Kidney capillary endothelial cell (primary cell): ENCODE results near the gene LRRC74A.

Experiments used
- DNase-seq: peaks from one replicate; pipeline ENCODE4 v3.0.0-alpha.2; 2018; ENCODE audit warnings: low spot score

LRRC74A gene

DNA sequence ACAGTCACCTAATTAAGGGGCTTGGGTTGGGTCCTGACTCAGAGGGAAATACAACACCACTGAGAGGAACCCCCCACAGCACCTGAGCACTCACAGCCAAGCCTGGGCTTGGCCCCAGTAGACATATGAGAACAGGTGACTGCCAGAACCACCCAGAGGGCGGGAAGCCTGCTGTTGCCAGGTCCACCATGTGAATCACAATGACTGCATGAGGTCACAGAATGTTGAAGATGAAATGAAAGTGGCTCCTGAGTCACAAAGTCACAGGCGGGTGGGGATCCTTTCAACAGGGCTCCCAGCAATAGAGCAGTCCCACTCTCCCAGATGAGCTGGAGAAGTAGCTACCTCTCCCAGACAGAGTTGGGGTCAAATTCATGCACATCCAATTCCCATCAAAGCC lies at the start of gene LRRC74A:
Gene LRRC74A (plus strand): TSS at position 287 of the 400 bp plus-strand sequence. CDS start 290 bp downstream, outside the sequence.
- DNase-seq, result no peak

DNA sequence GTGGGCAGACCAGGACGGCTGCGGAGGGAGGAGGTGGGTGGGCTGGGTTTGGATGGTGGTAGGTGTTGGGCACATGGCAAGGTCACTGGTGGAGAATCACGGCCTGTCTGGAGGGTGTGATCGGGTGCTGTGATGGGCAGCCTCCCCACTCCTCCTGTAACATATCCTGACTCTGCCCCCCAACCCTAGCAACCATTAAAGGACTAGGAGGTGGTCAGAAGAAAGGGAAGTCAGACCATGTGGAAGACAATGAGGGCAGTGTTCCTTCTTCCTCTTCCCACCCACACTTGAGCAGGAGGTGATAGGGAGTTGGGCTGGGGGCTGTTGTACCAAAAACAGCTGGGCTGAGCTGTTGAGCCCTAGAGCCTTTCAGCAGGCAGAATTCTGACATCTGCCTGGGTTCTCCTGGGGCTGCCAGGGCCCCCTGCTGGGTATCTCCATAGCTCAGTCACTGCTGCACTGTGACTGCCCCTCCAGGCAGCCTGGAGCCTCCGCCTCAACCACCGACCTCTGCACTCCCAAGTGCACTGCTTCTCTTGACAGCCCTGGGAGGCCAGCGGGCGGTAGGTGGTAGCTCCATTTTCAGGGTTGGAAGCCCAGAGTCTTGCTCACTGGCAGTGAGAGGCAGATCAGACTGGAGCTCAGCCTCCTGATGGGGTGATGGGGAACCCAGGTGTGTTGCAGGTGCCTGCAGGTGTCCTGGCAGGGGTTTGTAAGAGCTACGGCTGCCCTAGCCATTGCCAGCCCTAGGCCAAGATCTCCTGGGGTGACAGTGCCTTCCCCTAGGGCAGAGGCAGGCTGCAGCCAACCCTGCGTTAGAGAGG lies 49.6 kb upstream of the LRRC74A start:
- DNase-seq, result no peak

DNA sequence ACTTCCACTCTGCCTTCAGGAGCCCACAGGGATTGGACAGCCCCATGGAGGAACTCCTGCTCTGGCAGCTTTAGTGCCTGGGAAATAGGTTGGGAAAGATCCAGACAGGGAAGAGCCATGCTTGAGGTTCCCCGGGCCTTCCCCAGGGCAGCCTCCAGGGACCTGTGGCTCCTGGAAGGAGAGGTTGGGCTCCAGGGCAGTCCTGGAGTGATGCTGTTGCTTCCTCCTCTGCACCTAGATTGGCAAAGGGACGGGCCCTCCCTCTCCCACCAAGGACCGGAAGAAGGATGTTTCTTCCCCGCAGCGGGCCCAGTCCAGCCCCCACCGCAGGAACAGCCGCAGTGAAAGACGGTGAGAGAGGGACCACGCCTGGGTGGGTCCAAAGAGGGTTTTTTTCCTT lies 48.5 kb upstream of the LRRC74A start:
- DNase-seq, result no peak

DNA sequence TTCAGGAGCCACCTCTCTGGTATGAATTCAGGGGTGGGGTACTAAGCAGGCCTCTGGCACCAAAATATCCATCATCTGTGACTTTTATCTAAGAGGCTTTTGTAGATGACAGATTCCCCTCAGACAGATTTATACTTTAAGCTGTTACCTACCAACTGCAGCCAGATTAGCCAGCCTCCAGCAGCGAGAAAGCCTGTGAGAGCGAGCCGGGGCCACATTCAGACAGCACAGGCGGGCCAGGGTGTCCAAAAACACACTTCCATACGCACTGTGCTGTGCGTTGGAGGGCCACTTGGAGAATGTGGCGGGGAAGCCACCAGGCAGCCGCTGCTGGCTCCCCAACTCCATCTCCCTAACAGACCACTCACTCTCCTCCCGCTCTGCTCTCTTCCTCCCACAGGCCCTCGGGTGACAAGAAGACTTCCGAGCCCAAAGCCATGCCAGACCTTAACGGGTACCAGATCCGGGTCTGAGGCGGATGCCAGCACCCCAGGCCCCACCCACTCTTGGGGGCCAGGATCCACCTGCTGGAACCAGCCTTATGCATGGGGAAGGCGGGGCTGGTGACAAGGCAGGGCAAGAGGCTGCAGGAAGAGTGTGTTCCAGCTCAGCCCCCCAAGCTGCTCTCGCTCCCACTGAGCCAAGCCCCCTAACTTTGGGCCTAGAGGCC lies 47.5 kb upstream of the LRRC74A start:
- DNase-seq, result no peak

DNA sequence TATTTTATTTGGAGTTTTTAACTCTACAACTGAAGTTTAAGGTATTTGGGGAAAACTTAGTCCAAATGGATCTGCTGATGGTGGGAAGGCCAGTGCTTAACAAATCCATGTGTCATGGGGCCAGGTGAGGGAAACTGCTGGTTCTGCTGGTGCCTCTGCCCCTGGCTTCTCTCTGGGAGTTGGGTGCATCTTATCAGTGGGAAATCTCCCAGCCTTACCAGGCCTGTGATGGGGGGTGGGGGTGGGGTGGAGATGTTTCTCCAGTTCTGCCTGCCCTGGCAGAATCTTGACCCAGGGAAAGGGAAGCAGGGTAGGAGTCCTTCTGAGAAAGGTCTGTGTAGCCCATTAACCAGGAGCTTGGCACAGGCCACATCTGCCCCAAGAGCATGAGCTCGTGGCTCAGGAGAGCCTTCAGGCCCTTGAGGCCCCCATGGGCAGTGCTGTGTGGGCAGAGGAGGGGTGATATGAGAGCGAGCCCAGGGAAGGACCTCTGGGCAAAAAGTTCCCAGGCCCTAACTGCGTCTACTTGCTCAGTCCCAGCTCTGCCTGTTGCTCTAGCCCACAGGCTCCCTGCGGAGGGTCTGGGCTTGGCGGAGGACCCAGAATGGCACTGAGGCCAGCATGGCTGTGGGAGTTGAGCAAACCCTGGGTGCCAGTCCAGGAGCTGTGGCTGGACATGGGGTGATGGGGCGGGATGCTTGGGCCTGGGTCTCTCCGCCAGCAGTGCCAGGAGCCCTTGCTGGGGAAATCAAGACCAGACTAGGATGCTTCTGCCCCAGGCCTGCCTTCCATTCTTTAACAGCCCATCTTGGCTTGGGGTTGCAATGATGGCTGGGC lies 46.8 kb upstream of the LRRC74A start:
- no peak for DNase-seq

DNA sequence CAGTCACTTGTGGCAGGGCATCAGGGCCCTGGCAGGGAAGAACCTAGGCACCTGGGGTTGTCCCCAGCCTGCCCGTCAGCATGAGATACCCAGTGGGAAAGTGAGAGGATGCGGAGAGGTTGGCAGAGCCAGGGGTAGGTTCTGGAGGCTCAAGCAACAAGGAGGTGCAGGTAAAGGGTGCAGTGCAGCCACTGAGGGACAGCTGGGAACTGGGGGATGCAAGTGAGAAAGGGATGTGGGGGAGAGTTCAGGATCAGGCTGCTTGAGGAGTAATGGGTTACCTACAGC lies 46.2 kb upstream of the LRRC74A start:
- no peak for DNase-seq

DNA sequence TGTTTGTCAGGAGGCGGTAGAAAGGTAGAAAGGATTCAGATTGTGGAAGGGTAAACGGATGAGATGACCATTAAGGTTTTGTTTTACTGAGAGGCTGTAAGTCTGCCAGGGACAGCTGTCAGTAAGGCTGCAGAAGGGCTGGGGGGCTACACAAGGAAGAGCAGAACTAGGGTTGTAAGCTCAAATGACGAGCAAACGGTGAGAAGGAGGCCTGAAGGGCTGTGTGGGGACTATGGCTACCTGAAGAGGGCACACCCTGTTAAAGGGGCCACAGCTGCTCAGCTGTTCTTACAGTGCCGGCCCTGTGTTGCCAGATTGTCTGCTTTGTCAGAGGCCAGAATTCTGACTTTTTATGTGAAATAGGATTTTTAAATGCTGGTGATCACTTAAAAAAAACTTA lies 45.8 kb upstream of the LRRC74A start:
- DNase-seq, result no peak

DNA sequence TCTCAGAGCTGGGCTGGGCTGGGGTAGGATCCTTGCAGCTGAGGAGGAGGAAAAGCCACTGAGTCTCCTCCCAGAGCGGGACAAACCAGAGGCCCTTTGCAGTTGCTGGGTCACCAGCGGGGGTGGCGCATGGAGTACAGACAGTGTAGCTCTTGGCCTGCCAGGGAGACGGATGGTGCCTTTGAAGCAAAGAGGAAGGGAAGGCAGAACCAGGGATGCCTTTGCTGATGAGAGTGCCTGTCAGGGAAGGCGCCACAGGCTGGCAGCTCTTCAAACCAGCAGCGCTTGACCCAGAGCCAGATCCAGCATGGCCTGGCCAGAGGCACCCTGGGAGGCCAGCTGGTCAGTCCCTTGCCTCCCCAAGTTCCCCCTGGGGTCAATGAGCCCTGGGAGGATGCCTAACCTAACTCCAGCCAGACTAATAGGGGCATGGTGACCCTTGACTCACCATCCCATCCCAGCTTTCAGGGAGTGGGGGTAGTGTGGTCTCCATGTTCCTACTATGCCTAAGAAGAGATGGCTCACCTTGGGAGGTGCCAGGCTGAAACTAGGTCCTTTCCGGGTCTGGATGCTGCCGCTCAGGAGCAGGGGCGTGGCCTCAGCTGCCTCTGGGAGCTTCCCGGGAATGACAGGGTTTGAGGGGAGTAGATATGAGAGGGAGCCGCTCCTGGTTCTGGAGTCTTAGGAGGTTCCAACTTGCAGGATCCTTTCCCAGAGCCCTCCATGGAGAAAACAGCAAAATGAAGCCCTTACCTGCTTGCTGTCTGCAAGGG lies 45.1 kb upstream of the LRRC74A start:
- DNase-seq, result no peak

DNA sequence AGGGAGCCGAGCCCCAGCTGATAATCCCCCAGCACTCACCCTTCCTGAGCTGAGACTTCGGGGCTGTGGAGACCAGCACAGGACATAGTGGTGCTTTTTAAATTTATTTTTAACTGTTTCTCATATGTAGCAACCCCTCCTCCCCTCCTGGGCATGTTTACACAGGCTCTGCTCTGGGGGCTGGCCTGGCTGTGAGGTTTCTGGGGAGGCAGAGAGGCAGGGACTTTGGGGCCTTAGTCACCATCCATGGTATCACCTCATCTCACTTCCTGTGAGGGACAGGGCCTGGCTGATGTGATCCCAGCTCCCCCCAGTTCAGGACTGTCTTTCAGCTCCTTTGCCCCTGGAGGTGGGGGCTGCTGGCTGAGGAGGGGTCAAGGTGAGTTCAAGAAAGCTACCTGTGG lies 44.6 kb upstream of the LRRC74A start:
- DNase-seq, result no peak

DNA sequence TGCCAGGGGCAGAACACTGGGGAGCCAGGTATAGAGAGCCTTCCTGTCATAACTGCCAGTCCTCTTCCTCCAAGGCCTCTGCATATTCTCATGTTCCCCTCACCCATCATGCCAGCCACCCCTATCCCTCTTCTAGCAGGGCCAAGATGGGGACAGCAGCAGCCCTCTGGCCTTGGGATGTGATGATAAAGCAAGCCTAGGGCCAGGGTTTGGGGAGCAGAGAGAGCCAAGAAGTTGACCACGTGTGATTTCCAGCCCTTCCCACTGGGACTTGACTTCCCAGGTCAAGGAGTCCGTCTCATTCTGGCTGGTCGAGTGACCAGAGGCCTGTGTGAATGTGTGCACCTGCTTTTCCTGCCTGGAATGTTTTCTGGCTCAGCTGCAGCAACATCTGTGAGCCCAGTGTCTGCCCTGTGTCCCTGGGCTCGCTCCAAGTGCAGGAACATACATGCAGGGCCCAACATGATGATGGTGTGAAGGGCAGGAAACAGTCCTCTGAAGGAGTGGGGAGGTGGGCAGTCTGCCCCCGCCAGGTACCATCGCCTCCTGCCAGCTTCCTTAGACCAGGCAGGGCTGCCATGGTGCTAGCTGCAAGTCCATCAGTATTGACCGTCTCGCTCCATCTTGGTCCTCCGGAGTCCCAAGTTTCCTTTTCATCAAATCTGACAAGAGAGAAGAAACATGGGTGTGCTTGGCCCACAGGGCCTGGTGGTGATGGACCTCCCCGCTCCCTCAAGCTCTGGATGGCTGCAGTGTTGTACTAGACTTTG lies 43.9 kb upstream of the LRRC74A start:
- no peak for DNase-seq

DNA sequence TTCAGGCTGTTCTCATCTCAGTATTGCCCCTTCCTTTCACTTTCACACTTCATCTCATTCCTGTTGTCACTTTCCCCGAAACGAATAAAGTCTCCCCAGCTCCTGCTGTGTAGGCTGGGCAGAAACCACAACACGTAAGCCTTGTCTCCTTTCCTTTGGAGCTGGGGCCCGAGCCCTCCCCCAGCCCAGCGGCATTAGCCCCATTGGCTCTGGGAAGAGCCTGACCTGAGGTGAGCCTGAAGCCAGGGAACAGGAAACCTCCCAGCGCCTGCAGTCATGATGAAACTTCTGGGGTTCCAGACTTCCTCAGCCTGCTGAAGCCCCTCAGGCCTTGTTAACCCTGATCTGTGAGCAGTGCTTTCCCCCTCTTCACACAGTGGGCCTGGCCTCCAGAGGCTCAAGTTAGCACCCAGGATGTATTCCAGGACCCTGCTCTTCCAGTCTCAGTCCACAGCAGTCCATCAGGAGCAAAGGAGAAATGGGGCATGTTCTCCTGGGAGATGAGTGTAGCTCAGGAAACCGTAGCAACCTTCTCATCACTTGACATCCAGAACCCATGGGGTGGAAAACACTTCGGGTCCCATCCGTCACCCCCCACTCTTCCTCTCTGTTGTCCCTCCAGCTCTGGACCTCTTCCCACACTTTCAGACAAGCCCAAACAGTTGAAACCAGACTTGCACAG lies 43.2 kb upstream of the LRRC74A start:
- DNase-seq, result no peak

DNA sequence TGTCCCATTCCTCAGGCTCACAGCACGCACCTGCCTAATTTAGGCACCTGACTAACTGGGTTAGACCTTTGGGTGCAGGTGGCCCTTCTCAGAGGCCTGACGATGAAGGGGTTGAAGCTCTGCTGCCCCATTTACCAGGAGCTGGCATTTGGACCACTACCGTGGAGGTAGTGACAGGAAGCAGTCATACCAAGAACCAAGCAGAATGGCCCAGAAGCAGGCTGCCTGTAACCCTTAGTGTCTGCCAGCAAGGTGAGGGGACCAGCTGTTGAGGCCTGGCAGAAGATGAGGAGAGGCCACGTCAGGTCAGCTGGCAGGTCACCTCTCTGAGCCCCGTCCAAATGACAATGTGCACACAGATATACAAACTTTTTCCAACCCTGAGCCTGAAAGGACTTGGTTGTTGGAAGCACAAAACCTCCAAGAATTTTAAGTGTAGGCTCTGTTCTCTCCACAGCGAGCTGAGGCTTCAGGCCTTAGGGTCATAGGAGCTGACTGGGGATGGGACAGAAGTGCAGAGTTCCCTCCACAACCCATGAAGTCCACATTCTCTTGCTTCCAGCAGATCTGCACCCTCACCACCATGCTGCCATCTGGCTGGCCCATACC lies 41.8 kb upstream of the LRRC74A start:
- no peak for DNase-seq

DNA sequence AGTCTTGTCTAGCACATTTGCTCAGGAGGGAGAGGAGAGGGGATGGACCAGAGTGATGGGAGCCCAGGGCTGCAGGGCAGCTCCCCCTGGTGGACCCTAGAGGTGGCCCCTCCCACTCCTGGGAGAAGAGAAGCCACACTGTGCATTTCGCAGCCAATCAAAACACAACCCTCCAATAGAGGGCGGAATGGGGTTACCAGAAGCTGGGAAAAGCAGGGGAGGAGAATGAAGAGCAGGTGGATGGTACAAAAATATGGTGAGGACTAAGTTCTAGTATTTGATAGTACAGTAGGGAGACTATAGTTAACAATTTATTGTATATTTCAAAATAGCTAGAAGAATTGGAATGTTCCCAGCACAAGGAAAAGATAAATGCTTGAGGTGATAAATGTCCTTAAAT lies 41.3 kb upstream of the LRRC74A start:
- peak; percentile 88 for DNase-seq

DNA sequence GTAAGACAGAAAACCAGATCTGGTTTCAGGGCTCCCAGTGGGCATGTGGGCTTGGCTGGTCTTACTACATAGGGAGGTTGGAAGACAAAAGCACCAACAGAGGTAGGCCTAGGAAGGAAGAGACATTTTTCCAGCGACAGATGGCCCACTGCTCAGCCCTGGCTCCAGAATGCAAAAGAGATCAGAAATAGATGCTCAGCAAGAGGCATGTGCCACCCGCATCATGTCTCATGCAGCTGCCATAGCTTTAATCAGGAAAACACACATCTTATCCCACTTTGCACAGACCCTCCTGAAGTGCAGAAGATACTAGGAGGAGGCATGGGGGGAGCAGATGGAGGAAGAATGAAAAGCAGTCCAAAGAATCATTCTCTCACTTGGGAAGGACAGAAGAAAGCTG lies 39.6 kb upstream of the LRRC74A start:
- no peak for DNase-seq

DNA sequence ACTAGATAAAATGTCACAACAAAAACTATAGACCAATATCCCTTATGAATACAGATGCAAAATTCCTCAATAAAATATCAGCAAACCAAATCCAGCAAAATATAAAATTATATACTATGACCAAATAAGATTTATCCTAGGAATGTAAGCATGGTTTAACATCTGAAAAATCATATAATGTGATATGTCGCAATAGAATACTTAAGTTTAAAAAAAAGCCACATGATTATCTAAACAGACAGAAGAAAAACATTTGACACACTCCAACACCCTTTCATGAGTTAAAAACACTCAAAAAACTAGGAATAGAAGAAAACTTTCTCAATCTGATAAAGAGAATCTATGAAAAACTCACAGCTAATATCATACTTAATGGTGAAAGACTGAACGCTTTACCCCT lies 33.8 kb upstream of the LRRC74A start:
- no peak for DNase-seq

DNA sequence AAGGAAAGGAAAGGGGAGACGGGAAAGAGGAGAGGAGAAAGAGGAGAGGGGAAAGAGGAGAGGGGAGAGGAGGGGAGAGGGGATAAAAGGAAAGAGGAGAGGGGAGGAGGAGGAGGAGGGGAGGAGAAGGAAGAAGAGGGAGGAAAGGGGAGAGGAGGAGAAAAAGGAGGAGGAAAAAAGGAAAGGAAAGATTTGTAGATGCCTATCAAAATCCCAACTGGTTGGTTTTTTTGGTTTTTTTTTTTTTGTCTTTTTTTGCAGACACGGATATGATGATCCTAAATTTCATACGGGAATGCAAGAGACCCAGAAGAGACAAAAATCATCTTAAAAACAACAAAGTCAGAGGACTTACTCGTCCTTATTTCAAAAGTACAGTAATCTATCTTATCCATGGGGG lies 32.9 kb upstream of the LRRC74A start:
- no peak for DNase-seq

DNA sequence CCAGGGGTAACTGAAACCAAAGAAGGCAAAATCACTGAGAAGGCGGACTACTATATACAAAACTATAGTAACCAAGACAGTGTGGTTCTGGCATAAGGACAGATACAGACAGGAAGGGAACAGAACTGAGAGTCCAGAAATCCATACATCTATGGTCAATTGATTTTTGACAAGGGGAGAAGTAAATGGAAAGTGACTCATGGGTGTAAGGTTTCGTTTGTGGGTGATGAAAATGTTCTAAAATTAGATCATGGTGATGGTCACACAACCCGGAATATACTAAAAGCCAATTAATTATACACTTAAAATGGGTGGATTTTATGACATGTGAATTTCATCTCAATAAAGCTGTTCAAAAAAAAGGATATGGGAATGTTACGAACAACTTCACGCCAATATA lies 32.3 kb upstream of the LRRC74A start:
- no peak for DNase-seq

DNA sequence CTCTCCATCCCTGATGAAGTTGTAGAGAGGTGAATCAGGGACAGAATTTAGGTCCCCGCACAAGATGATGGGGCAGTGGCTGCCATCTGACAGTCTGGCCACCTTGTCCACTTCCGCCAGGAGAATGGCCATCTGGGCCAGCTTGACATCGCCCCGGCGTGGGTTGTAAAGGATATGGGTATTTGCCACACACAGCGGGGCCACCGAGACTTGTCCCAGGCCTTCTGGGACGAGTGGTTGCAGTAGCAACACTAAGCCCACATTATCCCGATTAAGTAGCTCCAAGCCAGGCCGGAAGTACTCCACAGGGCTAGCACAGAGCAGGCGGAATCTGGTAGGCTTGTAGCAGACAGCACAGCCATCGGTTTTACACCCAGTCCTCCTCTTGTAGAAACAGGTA lies 19.8 kb upstream of the LRRC74A start:
- DNase-seq, result no peak

DNA sequence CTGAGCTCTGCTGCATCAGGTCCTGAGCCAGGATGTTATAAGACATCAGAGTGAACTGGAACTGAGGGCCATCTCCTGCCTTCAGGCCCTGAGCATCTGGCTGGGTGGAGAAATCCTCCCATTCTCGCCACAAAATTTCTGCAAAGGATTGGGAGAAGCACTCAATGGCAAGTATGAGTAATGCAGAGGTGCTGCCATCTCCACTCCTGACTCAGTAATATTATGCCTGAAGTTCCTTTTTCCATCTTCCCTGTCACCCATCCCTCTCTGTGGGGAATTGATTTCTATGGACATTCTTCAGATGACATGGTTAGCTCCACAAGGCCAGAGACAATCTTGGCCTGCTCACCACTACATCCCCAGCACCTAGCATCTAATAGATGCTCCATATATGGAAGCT lies 18.2 kb upstream of the LRRC74A start:
- DNase-seq, result no peak

DNA sequence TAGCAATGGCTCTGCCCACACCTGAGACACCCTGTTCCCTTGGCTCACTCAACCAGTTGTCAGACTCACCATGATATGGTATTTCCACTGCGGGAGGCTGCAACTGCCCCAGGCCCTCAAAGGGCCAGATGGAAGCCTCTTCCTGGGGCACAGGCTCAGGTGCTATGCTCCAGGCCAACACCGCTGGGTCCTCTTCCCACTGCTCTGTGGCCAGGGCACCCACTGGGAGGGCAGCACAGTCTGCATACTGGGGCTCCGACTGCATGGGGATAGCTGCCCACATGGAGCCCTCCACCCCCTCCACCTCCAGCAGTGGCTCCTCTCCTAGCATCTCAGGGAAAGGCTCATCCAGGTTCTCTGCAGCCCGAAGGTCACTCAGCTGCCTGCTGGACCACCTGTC lies 17.2 kb upstream of the LRRC74A start:
- no peak for DNase-seq

DNA sequence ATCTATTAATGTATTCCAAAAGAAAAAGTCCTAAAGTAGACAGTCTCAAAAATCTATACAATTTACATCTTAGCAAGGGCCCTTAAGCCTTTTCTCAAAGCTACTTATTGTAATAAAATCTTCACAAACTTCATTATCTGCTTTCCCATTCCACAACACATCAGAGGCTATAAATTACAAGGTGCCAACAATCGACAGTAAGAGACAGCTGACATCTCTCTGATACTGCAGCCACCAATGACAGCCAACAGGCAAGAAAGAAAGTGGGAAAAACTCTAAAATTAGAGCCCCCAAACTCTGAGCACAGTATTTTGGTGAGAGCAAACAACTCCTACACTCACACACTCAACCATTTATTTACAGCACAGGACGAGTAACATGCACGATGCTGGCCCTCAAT lies 15.7 kb upstream of the LRRC74A start:
- no peak for DNase-seq
